Measurements from ENCODE around the gene UCK1.

UCK1 gene

DNA sequence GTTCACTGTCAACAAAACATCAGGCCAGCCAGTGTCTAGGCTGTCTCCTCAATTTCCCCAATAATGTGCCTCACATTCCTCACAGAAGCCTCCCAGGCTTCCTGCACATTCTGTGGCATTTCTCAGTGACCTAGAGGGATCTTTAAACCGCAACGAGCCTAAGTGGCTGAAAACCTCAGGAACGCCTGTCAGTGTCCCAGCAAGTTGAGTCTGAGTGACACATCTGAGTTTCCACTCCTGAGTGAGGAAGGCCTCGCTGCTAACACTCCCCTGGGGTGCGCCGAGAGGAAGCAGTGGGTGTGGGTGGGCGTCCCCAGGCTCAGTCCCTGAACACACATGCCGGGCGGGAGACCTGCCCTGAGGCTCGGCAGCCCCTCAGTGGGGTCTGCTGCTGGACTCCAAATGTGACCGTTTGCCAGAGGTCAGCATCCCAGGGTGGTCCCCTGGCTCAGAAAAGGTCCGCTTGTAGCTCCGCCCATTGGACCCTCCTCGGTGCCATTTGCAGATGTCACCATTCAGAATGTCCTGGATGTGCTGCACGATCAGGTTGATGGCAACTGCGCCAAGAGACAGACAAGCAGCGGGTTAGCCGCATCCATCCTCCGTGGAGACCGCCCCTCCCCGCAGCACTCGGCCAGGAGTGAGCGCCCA is 6.3 kb downstream of the UCK1 start:
- no peak overlapping the region for H2AFZ ChIP-seq (ENCODE audit: low read depth)
- no peaks in the 10 kb centered on the region for H4K20me1 ChIP-seq (ENCODE audit: insufficient read depth)
- H3K27ac ChIP-seq = no peak overlapping the region
- H3K4me3 ChIP-seq (IDR thresholded peaks at IDR 0.05; ENCODE audit: insufficient read depth, low read depth, low read length) = no peak overlapping the region
- no peak overlapping the region for H3K9ac ChIP-seq
- H3K27me3 ChIP-seq (ENCODE audit: insufficient read depth, low read depth) = no peaks in the 10 kb centered on the region
- H3K4me1 ChIP-seq (ENCODE audit: low read depth, poor library complexity, severe bottlenecking) = peaks cover 2% of the 10 kb centered on the region
- peaks cover 1% of the 10 kb centered on the region; the same call in 1 of the 2 replicates for H3K79me2 ChIP-seq (ENCODE audit: insufficient read depth, low read depth)
- peaks cover 9% of the 10 kb centered on the region; the same call in 1 of the 2 replicates for H3K36me3 ChIP-seq (ENCODE audit: insufficient read depth)
- H3K4me2 ChIP-seq = no peak overlapping the region
- TF ChIP-seq, protein P1, sequence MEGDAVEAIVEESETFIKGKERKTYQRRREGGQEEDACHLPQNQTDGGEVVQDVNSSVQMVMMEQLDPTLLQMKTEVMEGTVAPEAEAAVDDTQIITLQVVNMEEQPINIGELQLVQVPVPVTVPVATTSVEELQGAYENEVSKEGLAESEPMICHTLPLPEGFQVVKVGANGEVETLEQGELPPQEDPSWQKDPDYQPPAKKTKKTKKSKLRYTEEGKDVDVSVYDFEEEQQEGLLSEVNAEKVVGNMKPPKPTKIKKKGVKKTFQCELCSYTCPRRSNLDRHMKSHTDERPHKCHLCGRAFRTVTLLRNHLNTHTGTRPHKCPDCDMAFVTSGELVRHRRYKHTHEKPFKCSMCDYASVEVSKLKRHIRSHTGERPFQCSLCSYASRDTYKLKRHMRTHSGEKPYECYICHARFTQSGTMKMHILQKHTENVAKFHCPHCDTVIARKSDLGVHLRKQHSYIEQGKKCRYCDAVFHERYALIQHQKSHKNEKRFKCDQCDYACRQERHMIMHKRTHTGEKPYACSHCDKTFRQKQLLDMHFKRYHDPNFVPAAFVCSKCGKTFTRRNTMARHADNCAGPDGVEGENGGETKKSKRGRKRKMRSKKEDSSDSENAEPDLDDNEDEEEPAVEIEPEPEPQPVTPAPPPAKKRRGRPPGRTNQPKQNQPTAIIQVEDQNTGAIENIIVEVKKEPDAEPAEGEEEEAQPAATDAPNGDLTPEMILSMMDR (conservative IDR thresholded peaks at IDR 0.05; ENCODE audit: low read depth, low read length) = no peak

DNA sequence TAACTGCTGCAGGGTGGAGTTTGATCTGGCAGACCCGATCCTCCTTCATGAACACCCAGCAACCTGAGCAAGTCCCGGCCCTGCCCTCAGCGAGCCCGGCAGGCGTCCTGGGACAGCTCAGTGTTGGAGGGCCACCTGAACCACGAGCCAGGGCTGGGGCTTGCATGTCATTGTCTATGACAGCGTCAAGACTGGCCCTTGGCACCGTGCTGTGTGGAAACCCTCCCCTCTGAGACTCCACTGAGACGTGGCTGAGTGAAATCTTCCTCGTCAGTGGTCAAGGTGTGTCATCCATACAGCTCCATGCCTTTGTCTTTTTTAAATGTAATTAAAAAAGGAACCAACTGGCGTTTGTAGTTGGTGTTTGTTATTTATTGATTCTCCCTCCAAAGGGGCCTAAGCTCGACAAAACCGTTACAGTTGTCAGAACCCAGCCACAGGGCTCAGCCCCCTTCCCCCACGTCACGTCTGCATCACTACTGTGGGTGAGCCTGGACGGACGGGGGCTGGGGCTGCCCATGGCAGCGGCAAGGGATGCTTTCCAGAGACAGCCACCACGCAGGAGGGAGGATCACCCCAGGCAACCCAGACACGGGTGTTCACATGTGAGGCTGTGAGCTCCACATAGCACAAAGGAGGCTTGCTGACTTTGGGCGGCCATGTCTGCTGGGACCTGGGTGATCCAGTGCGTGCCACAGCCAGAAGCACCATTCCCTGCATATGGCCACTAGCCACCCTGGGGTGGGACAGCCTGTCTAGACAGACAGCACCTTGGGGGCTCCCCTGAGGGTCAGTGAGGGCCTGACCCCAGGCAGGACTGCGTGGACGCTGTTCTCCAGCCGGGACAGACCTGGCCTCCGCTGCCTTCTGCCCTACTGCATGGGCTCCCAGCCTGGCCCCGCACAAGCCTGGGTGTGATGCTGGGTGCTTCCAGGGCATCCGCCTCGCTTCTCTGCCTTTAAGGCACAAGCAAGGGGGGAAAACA is 7.3 kb downstream of the UCK1 start:
- Histone ChIP-seq H3K27me3 (ENCODE audit: insufficient read depth, low read depth) (no peaks in the 10 kb centered on the region), H3K4me3 (IDR thresholded peaks at IDR 0.05; ENCODE audit: insufficient read depth, low read depth, low read length) (no peak overlapping the region), H3K27ac (no peak overlapping the region), H3K4me1 (ENCODE audit: low read depth, poor library complexity, severe bottlenecking) (no peaks in the 10 kb centered on the region), H4K20me1 (ENCODE audit: insufficient read depth) (no peaks in the 10 kb centered on the region), H2AFZ (ENCODE audit: low read depth) (no peak overlapping the region), H3K9ac (no peak overlapping the region), H3K4me2 (no peak overlapping the region), H3K79me2 (ENCODE audit: insufficient read depth, low read depth) (no peaks in the 10 kb centered on the region), H3K36me3 (ENCODE audit: insufficient read depth) (peaks cover 9% of the 10 kb centered on the region; the same call in 1 of the 2 replicates)
- TF ChIP-seq, protein P1 (conservative IDR thresholded peaks at IDR 0.05; ENCODE audit: low read depth, low read length) = no peak

DNA sequence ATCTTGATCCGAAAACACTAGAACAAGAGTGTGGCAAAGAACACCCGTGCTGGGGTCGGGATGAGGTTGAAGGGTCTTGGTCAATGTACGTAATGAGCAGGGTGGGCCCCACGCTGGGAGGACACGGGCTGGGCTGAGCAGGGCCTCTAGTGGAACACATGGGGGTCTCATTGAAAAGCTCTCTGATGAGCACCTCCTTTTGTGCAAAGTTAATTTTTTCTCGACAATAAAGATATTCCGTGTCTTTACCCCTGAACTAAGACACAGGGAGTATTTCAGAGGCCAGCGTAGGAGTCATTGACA is 8.0 kb downstream of the UCK1 start:
- peaks cover 6% of the 10 kb centered on the region; the same call in 1 of the 2 replicates for H3K36me3 ChIP-seq (ENCODE audit: insufficient read depth)
- H3K4me1 ChIP-seq (ENCODE audit: low read depth, poor library complexity, severe bottlenecking) = no peaks in the 10 kb centered on the region
- no peak overlapping the region for H3K9ac ChIP-seq
- no peak overlapping the region for H2AFZ ChIP-seq (ENCODE audit: low read depth)
- H3K27ac ChIP-seq = no peak overlapping the region
- H3K79me2 ChIP-seq (ENCODE audit: insufficient read depth, low read depth) = no peaks in the 10 kb centered on the region
- TF ChIP-seq, protein P1 (conservative IDR thresholded peaks at IDR 0.05; ENCODE audit: low read depth, low read length) = no peak
- no peaks in the 10 kb centered on the region for H4K20me1 ChIP-seq (ENCODE audit: insufficient read depth)
- no peaks in the 10 kb centered on the region for H3K27me3 ChIP-seq (ENCODE audit: insufficient read depth, low read depth)
- no peak overlapping the region for H3K4me2 ChIP-seq
- no peak overlapping the region for H3K4me3 ChIP-seq (IDR thresholded peaks at IDR 0.05; ENCODE audit: insufficient read depth, low read depth, low read length)

DNA sequence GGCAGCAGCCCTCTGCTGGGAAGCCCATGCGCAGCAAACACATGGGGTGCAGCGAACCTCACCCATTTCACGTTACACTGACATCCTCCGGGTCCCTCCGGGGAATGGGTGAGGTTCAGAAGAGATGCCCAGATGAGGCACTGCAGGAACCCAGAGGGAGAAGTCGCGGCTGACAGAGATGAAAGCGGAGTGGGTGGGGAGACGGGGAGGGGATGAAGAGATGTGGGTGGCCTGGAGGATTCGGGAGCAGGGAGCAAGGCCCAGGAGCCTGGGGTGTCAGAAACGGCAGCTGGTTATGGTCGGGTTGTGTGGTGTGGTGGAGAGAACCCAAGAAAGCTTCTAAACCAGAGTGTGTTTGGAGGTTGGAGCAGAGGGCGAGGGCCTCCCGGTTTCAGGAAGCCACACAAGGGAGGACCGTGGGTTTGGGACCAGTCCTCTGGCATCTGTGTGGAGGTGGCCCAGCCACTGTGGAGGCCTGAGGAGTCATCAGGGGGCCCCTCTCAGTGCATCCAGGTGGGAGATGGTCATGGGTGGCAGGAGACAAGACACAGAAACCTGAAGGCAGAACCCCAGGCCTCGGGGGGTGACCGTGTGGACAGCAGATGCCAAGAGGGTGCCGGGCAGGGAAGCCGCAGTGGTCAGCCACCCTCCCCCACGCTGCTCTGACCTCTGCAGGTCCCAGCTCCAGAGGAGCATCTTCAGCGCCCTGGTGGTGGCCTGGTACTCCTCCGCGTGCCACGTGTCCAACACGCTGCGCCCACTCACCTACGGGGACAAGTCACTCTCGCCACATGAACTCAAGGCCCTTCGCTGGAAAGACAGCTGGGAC is 8.6 kb downstream of the UCK1 start:
- TF ChIP-seq, protein P1 (conservative IDR thresholded peaks at IDR 0.05; ENCODE audit: low read depth, low read length) = no peak
- no peak overlapping the region for H3K4me3 ChIP-seq (IDR thresholded peaks at IDR 0.05; ENCODE audit: insufficient read depth, low read depth, low read length)
- no peak overlapping the region for H3K9ac ChIP-seq
- no peaks in the 10 kb centered on the region for H3K27me3 ChIP-seq (ENCODE audit: insufficient read depth, low read depth)
- no peak overlapping the region for H2AFZ ChIP-seq (ENCODE audit: low read depth)
- H3K27ac ChIP-seq = no peak overlapping the region
- peaks cover 5% of the 10 kb centered on the region; the same call in 1 of the 2 replicates for H3K36me3 ChIP-seq (ENCODE audit: insufficient read depth)
- H3K4me1 ChIP-seq (ENCODE audit: low read depth, poor library complexity, severe bottlenecking) = no peaks in the 10 kb centered on the region
- H4K20me1 ChIP-seq (ENCODE audit: insufficient read depth) = no peaks in the 10 kb centered on the region
- no peaks in the 10 kb centered on the region for H3K79me2 ChIP-seq (ENCODE audit: insufficient read depth, low read depth)
- H3K4me2 ChIP-seq = no peak overlapping the region

Measured in KMS-11 (cell line).